ENCODE measurements around the gene HS6ST1. TPM values are rescaled to one million over a fixed set of nuclear protein-coding genes. Genes with fewer than 3 reads are reported as not detected.
A peak's percentile ranks its signal among the peaks of the same experiment; 100 is the strongest.

The HS6ST1 gene
- total RNA-seq, 2 donors from 2014 or later: 16.9 to 22.4 TPM

DNA sequence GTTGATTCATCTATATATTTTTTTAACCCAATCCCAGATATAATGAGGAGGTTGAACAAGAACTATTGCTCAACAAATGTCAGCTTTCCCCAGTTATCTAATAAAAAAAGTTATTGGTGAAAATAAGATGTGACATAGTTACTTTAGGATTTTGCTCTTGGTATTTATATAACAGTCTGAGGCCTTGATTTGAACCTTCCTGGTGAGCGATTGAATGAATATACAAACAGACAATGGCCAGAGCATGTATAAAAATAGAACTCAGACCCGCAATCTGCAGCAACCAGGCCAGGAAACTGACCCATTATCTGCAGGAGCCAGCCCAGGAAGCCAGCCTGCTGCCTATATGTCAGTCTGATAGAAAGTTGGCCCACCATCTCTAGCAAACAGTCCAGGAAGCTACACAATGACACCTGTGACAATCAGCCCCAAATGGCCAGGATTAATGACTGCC lies 81.6 kb downstream of the HS6ST1 start:
- DNase-seq (ENCODE audit: low spot score): no peak
- intact Hi-C loops (cut with DNase I): no loop called here

DNA sequence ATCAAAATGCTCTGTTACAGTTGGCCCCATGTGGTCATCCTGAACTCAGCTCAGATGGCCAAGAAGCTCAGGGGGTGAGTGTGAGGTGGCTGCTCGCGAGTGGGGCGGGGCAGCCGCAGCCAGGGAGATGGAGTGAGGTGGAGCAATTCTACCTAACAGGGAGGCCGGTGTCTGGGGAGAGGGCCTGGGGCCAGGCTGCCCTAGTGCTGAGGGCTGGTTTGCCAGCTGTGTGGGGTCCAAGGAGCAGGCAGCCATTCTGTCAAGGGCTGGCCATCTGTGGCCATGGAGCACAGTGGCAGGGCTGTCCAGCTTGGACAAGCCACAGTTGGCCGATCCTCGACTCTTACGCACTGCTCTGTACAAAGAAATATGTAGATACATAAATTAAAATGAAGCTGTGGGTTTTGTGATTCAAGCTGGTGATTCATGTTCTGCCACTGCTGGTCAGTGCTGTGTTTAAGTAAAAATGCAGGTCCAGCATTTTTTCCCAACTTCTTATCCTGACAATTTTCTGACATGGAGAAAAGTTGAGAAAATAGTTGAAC lies 82.1 kb downstream of the HS6ST1 start:
- intact Hi-C loops (cut with DNase I): no loop called here

DNA sequence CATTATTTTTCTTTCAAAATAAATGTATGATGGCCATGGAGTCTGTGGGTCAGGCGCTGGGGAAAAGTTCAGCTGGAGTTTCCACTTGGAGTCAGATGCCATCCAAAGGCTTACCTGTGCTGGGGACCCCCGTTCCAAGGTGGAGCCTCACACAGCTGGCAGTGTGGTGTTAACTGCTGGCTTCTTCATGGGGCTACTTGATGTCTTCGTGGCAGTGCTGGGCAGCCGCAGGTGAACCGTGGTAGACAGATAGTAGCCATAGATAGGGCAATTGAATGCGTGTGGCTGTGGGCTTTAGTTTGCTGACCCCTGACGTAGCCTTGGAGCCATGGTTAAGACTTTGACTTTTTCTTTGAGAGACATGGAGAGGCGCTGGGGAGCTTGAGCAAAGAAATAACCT lies 83.1 kb downstream of the HS6ST1 start:
- no peak for DNase-seq (ENCODE audit: low spot score)

More for the DNA sequence above, 82.1 kb downstream of the HS6ST1 start:
- no peak for DNase-seq (ENCODE audit: low spot score)

GRCh38 chr2:128234613-128235012 lies 84.1 kb downstream of the HS6ST1 start:
- no peak for DNase-seq (ENCODE audit: low spot score)
- intact Hi-C loops (cut with DNase I): loop anchor here in 1 of 2 donors (5.0 kb wide), 1 partner anchor 52 kb away; no protein-coding TSS in a partner anchor

More for the DNA sequence above, 83.1 kb downstream of the HS6ST1 start:
- intact Hi-C loops (cut with DNase I): no loop called here

DNA sequence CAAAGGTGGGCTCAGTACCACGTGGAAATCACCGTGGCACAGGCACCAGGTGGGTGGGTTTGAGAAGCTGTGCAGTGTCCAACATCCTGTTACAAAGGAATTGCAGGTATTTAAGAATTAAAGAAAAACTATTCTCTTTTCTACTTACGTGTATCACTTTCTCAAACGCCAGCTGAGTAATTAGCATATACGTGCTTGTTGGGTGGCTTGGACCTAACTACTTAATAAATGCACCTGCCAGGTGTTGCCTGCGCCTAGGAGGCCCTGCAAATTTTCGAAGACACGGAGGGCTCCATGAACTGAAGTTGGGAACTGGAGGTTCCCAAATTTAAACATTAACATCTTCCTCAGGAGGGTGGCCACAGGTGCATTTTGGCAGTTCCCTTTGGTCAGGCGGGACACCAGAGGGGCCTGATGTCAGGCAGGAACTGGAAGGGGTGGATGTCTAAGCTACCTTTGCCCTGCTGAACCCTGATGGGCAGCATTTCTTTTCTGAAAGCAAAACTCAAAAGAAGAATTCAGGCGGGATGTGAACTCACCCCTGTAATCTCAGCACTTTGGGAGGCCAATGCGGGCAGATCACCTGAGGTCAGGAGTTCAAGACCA lies 84.8 kb downstream of the HS6ST1 start:
- no peak for DNase-seq (ENCODE audit: low spot score)
- intact Hi-C loops (cut with DNase I): loop anchor here in 1 of 2 donors (5.0 kb wide), 1 partner anchor 52 kb away; no protein-coding TSS in a partner anchor

- DNase-seq (ENCODE audit: low spot score): peak; percentile 97
- intact Hi-C loops (cut with DNase I): loop anchor here in 1 of 2 donors (5.0 kb wide), 1 partner anchor 51 kb away; no protein-coding TSS in a partner anchor
These were observed 85.5 kb downstream of the HS6ST1 start for GRCh38 chr2:128232965-128233789.

GRCh38 chr2:128228894-128229293 lies 89.8 kb downstream of the HS6ST1 start:
- intact Hi-C loops (cut with DNase I): no loop called here

DNA sequence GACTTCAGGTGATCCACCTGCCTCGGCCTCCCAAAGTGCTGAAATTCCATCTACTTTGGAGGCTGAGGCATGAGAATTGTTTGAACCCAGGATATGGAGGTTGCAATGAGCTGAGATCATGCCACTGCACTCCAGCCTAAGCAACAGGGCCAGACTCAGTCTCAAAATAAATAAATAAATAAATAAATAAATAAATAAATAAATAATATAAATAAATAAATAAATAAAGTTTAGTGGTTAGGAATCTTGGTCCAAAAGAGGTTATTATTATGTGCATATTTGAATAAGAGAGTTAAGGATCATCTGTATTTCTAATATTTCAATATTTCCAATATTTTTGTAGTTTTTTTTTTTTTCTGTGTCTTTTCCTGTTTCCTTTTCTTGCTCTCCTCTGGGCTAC lies 90.8 kb downstream of the HS6ST1 start:
- DNase-seq (ENCODE audit: low spot score): no peak
- intact Hi-C loops (cut with DNase I): no loop called here

More at GRCh38 chr2:128228894-128229293, 89.8 kb downstream of the HS6ST1 start:
- no peak for DNase-seq (ENCODE audit: low spot score)

GRCh38 chr2:128219891-128220290 lies 98.8 kb downstream of the HS6ST1 start:
- intact Hi-C loops (cut with DNase I): no loop called here

GRCh38 chr2:128217671-128218070 lies 101.0 kb downstream of the HS6ST1 start:
- intact Hi-C loops (cut with DNase I): no loop called here
- DNase-seq (ENCODE audit: low spot score): no peak

More at GRCh38 chr2:128219891-128220290, 98.8 kb downstream of the HS6ST1 start:
- DNase-seq (ENCODE audit: low spot score): no peak

DNA sequence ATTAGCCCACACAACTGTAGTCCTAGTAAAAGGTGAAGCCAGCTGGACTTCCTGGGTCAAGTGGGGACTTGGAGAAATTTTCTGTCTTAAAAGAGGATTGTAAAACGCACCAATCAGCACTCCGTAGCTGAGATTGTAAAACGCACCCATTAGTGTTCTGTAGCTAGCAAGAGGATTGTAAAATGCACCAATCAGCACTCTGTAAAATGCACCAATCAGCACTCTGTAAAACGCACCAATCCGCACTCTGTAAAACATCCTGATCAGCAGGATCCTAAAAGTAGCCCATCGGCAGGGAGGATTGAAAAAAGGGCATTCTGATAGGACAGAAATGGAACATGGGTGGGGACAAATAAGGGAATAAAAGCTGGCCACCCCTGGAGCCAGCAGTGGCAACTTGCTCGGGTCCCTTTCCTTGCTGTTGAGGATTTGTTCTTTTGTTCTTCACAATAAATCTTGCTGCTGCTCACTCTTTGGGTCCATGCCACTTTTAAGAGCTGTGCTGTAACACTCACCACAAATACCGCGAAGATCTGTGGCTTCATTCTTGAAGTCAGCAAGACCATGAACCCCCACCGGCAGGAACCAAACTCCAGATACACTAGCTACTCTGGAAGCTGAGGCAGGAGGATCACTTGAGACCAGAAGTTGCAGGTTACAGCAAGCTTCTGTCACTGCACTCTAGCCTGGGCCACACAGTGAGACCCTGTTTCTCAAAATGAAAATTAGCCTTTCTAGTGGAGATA lies 102.6 kb downstream of the HS6ST1 start:
- DNase-seq (ENCODE audit: low spot score): peak; percentile 28
- intact Hi-C loops (cut with DNase I): no loop called here

Other genes with a start within 250 kb of the HS6ST1 start
- gene UGGT1, start 227.7 kb downstream of the HS6ST1 start, total RNA-seq: 10 to 100 TPM; 43.0 to 51.0 TPM

All from posterior vena cava (tissue), 2 donors.